Activated CD8-positive, alpha-beta memory T cell treated with anti-CD3 and anti-CD28 coated beads, Interleukin-2, amount 50 U/mL, for 1 hour (primary cell): ENCODE results near the gene MDFIC.
"Not testable (repeated sequence)": the region's sequence is repeated elsewhere in the genome, so short reads cannot be mapped to it uniquely, and the experiment has no call there.

Source experiments
- DNase-seq: peaks from one replicate; pipeline ENCODE4 v3.0.0-alpha.2; 2020; ENCODE audit errors: extremely low read depth

MDFIC gene

DNA sequence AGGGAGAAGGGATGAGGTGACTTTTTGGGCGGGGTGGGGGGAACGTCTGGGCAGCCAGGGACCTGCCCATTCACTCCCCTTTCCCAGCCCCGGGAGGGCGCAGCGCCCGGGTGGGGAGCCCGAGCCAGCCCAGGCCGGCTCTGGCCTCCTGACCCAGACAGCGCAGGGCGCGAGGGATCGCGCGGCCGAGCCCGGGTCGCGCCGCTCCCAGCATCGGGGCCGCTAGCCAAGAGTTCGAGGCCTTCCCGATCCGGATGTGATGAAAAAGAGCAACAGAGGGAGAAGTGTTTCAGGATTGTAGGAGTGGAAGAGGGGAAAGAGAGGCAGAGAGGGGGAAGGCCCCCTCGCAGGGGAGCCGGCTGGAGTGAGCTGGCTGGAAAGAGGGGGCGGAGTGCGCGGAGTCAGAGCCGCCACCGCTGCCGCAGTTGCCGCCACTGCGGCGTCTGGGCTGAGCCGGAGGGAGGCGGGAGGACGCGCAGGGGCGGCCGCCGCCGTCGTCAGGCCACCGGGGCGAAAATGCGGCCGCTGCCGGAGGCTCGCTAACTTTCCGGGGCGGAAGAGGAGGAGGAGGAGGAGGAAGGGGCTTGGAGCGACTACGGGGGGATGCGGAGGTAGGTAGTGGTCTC is at the start of gene MDFIC:
MDFIC (plus strand) TSS at position 69 of the 626 bp plus-strand sequence. CDS start 940 bp downstream, outside the sequence.
- no peak for DNase-seq

- DNase-seq: no peak
Observed at GRCh38 chr7:114874170-114874569, 47.7 kb upstream of the MDFIC start.

DNA sequence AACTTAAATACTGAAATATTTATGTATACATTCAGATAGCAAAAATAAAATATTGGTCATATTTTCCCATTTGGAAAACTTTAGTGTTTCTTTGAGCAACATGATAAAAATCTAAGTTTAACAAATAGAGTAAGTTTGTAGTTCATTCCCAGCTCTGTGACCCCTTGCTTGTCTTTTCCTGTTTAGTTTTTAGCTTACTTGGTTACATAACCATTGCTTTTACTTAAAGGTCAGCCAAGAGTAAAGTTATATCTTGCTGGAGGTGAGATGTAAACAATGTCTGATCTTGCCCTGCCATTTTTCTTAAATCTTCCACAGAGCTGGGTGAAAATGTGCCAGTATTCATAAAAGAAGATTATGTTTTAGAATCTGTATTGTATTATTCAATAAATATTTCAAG is 46.7 kb upstream of the MDFIC start:
- no peak for DNase-seq

DNA sequence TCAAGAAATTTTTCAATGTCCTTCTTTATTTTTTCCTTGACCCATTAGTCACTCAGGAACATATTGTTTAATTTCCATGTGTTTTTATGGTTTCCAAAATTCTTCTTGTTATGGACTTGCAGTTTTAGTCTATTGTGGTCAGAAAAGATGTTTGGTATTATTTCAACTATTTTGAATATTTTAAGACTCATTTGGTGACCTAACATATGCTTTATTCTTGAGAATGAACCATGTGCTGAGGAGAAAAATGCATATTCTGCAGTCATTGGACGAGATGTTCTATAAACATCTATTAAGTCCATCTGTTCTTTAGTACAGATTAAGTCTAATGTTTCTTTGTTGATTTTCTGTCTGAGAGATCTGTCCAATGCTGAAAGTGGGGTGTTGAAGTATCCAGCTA is 42.3 kb upstream of the MDFIC start:
- no peak for DNase-seq

DNA sequence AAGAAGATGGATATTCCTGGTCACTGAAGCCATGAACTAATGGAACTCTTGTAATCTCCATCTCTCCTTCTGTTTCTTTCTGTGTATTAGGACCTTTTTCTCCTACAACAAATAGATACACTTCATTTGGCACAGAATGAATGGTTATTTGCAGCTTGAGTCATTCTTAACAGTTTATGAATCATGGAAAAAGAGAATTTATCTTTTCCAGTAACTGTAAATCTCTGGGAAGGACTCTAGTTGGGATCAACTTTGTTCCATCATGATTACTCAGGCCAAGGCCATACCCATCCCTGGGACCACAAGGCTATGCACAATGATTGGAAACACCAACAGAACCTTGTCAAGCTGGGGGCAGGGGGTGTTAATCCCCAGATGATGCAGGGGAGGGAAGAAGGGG is 36.1 kb upstream of the MDFIC start:
- no peak for DNase-seq

- no peak for DNase-seq
Observed at GRCh38 chr7:114886241-114886640, 35.7 kb upstream of the MDFIC start.

DNA sequence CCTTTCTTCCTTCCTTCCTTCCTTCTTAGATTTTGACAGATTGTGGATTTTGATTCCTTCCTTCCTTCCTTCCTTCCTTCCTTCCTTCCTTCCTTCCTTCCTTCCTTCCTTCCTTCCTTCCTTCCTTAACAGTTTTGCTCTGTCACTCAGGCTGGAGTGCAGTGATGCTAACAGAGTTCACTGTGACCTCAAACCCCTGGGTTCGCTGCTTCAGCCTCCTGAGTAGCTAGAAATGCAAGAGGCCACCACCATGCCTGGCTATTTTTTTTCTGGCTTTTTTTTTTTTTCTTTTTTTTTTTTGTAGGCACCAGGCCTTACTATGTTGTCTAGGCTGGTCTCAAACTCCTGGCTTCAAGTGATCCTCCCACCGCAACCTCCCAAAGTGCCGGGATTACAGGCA is 32.8 kb upstream of the MDFIC start:
- DNase-seq: not testable (repeated sequence)

- DNase-seq: no peak
Observed at GRCh38 chr7:114889646-114890285, 32.1 kb upstream of the MDFIC start.

DNA sequence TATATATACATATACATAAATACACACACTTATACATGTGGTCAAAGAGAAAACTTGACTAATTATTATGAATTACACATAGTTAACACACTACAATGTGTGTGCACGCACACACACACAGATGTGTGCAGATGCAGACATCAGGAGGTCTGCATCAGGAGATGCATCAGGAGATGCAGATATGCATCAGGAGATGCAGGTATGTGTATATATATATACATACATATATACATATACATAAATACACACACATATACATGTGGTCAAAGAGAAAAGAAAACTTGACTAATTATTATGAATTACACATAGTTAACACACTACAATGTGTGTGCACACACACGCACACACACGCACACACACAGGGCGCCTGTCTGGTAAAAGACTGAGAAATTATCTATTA is 31.3 kb upstream of the MDFIC start:
- DNase-seq: no peak

GRCh38 chr7:114900127-114900526 is 21.8 kb upstream of the MDFIC start:
- DNase-seq: no peak

GRCh38 chr7:114901771-114902170 is 20.1 kb upstream of the MDFIC start:
- no peak for DNase-seq

GRCh38 chr7:114903131-114903530 is 18.8 kb upstream of the MDFIC start:
- DNase-seq: no peak

- no peak for DNase-seq
Observed at GRCh38 chr7:114910787-114911186, 11.1 kb upstream of the MDFIC start.

- no peak for DNase-seq
Observed at GRCh38 chr7:114911411-114911810, 10.5 kb upstream of the MDFIC start.

GRCh38 chr7:114916261-114916892 is 5.5 kb upstream of the MDFIC start:
- DNase-seq: no peak

GRCh38 chr7:114917211-114917839 is 4.6 kb upstream of the MDFIC start:
- no peak for DNase-seq

GRCh38 chr7:114919587-114919986 is 2.3 kb upstream of the MDFIC start:
- DNase-seq: no peak

GRCh38 chr7:114921631-114922025 is 266 bp upstream of the MDFIC start:
- DNase-seq: no peak

DNA sequence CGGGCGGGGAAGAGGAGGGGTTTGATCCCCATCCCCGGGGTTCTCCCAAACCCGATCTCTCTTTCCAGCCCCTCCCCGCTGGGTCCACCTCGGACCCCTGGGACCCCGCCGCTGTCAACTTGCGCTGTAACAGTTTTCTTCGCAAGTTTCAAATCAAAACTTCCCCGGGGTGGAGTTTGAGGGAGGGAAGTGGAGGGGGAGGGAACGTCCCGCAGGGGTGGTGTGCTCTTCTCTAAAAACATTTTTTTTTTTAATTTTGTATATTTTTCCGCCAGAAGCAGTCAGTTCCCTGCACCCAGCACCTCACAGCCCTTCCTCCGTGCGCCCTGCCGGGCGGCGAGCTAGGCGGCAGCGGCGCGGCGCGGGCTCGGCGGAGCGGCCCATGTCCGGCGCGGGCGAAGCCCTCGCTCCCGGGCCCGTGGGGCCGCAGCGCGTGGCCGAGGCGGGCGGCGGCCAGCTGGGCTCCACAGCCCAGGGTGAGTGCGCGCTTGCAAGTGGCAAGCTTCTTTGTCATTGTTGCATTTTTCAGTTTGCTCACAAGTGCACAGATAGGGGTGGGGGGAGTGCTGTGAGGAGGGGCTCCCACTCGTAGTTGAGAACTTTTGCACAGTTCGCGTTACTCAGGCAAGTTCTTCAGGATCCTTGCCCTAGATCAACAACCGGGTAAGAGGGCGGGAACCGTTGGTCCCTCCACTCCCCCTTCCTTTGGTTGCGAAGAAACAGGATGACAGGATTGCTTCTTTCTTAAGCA is 933 bp downstream of the MDFIC start:
- no peak for DNase-seq

DNA sequence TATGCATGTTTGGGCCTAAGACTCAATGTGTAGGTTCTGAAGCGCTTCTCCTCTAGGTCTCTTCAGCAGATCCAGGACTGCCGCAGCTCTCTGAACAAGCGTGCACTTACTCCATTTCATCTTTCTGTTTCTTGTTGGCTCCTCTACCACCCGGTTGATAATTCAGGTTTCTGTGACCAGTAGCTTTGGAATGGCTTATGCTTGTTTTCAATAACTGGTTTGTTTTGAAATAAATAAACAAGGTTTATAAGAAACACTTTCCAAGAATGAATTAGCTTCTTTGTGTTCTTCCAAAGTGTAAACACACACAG is 1.5 kb downstream of the MDFIC start:
- DNase-seq: no peak

DNA sequence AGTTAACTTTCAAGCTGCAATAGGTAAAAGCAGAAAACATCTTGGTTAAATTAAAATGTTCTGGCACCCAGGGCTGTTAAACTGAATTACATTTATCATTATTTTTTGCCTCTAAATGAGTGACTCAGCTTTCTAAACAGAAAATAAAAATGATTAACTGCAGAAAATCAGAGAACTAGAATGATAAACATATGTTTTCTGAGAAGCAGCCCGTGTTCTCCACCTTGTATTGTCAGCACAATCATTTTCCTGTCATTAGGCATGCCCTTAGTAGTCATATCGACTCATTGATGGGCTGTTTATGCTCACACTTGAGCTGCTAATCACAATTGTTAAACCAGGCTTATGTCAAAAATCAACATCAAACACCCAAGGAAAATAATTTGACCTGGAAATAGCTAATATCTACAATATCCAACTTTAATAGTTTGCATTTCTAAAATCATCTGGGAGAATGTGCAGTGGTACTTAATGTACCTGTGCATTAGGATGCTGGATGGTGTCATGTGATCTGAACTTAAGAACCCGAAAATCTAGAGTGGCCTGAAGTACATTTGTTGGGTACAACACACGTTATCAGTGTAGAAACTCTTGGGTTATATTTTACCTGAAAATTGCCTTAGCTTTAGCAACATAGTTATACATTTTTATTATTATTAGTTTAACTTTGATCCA is 2.3 kb downstream of the MDFIC start:
- no peak for DNase-seq

GRCh38 chr7:114925434-114925833 is 3.5 kb downstream of the MDFIC start:
- no peak for DNase-seq
